ENCODE data around the gene FBXO5. TPM values are rescaled to one million over a fixed set of nuclear protein-coding genes. Genes with fewer than 3 reads are reported as not detected.

The FBXO5 gene
- total and polyA plus RNA-seq, 2 experiments from 2014 or later, result 49.6 to 51.2 TPM

GRCh38 chr6:152952045-152952444 is 30.8 kb downstream of the FBXO5 start:
- Histone ChIP-seq H3K79me2 (replicated peaks; ENCODE audit: insufficient read depth) (no peaks in the 10 kb centered on the region), H3K9me2 (ENCODE audit: insufficient read depth) (no peaks in the 10 kb centered on the region), H3K4me2 (peak overlapping the region; percentile 60), H3K4me1 (ENCODE audit: insufficient read depth) (peaks cover 19% of the 10 kb centered on the region), H3K27me3 (ENCODE audit: insufficient read depth) (no peaks in the 10 kb centered on the region), H3K27ac (ENCODE audit: low read depth) (no peak overlapping the region), H2AFZ (no peak overlapping the region), H3F3A (replicated peaks; ENCODE audit: low read depth) (no peaks in the 10 kb centered on the region), H3K4me3 (0 out of 2 replicates have a peak overlapping the region, but pooled peaks have one; percentile 14), H4K20me1 (replicated peaks; ENCODE audit: insufficient read depth) (no peaks in the 10 kb centered on the region), H3K36me3 (ENCODE audit: insufficient read depth) (no peaks in the 10 kb centered on the region)
- no peaks in the 10 kb centered on the region for H3K9me3 Mint-ChIP-seq
- DNase-seq (ENCODE audit: low spot score) (peak; percentile 33), ATAC-seq (no peak)
- H3K27me3 Mint-ChIP-seq (ENCODE audit: insufficient read depth, low read depth, poor library complexity), result no peaks in the 10 kb centered on the region
- TF ChIP-seq CREB1 (CRISPR knock-in tag; IDR thresholded peaks at IDR 0.05; ENCODE audit: low read depth) (no peak), ETS1 (IDR thresholded peaks at IDR 0.05) (no peak), JUNB (IDR thresholded peaks at IDR 0.05; ENCODE audit: unreplicated experiment) (no peak), EZH2phosphoT487 (IDR thresholded peaks at IDR 0.05; ENCODE audit: unreplicated experiment) (no peak), NANOG (IDR thresholded peaks at IDR 0.05; ENCODE audit: borderline replicate concordance) (peak; percentile 40; the same call in 1 of the 2 replicates), ZNF331 (CRISPR knock-in tag; IDR thresholded peaks at IDR 0.05; ENCODE audit: low read depth) (no peak), POLR2AphosphoS5 (IDR thresholded peaks at IDR 0.05; ENCODE audit: low read depth) (no peak), STAT1 (IDR thresholded peaks at IDR 0.05; ENCODE audit: unreplicated experiment) (no peak)
- TF ChIP-seq, protein P1, sequence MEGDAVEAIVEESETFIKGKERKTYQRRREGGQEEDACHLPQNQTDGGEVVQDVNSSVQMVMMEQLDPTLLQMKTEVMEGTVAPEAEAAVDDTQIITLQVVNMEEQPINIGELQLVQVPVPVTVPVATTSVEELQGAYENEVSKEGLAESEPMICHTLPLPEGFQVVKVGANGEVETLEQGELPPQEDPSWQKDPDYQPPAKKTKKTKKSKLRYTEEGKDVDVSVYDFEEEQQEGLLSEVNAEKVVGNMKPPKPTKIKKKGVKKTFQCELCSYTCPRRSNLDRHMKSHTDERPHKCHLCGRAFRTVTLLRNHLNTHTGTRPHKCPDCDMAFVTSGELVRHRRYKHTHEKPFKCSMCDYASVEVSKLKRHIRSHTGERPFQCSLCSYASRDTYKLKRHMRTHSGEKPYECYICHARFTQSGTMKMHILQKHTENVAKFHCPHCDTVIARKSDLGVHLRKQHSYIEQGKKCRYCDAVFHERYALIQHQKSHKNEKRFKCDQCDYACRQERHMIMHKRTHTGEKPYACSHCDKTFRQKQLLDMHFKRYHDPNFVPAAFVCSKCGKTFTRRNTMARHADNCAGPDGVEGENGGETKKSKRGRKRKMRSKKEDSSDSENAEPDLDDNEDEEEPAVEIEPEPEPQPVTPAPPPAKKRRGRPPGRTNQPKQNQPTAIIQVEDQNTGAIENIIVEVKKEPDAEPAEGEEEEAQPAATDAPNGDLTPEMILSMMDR (conservative IDR thresholded peaks at IDR 0.05; ENCODE audit: low read depth in 2 of 2), result no peak
- TF ChIP-seq, protein P2, sequence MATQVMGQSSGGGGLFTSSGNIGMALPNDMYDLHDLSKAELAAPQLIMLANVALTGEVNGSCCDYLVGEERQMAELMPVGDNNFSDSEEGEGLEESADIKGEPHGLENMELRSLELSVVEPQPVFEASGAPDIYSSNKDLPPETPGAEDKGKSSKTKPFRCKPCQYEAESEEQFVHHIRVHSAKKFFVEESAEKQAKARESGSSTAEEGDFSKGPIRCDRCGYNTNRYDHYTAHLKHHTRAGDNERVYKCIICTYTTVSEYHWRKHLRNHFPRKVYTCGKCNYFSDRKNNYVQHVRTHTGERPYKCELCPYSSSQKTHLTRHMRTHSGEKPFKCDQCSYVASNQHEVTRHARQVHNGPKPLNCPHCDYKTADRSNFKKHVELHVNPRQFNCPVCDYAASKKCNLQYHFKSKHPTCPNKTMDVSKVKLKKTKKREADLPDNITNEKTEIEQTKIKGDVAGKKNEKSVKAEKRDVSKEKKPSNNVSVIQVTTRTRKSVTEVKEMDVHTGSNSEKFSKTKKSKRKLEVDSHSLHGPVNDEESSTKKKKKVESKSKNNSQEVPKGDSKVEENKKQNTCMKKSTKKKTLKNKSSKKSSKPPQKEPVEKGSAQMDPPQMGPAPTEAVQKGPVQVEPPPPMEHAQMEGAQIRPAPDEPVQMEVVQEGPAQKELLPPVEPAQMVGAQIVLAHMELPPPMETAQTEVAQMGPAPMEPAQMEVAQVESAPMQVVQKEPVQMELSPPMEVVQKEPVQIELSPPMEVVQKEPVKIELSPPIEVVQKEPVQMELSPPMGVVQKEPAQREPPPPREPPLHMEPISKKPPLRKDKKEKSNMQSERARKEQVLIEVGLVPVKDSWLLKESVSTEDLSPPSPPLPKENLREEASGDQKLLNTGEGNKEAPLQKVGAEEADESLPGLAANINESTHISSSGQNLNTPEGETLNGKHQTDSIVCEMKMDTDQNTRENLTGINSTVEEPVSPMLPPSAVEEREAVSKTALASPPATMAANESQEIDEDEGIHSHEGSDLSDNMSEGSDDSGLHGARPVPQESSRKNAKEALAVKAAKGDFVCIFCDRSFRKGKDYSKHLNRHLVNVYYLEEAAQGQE (IDR thresholded peaks at IDR 0.05; ENCODE audit: unreplicated experiment), result no peak
- TF ChIP-seq, protein P3, sequence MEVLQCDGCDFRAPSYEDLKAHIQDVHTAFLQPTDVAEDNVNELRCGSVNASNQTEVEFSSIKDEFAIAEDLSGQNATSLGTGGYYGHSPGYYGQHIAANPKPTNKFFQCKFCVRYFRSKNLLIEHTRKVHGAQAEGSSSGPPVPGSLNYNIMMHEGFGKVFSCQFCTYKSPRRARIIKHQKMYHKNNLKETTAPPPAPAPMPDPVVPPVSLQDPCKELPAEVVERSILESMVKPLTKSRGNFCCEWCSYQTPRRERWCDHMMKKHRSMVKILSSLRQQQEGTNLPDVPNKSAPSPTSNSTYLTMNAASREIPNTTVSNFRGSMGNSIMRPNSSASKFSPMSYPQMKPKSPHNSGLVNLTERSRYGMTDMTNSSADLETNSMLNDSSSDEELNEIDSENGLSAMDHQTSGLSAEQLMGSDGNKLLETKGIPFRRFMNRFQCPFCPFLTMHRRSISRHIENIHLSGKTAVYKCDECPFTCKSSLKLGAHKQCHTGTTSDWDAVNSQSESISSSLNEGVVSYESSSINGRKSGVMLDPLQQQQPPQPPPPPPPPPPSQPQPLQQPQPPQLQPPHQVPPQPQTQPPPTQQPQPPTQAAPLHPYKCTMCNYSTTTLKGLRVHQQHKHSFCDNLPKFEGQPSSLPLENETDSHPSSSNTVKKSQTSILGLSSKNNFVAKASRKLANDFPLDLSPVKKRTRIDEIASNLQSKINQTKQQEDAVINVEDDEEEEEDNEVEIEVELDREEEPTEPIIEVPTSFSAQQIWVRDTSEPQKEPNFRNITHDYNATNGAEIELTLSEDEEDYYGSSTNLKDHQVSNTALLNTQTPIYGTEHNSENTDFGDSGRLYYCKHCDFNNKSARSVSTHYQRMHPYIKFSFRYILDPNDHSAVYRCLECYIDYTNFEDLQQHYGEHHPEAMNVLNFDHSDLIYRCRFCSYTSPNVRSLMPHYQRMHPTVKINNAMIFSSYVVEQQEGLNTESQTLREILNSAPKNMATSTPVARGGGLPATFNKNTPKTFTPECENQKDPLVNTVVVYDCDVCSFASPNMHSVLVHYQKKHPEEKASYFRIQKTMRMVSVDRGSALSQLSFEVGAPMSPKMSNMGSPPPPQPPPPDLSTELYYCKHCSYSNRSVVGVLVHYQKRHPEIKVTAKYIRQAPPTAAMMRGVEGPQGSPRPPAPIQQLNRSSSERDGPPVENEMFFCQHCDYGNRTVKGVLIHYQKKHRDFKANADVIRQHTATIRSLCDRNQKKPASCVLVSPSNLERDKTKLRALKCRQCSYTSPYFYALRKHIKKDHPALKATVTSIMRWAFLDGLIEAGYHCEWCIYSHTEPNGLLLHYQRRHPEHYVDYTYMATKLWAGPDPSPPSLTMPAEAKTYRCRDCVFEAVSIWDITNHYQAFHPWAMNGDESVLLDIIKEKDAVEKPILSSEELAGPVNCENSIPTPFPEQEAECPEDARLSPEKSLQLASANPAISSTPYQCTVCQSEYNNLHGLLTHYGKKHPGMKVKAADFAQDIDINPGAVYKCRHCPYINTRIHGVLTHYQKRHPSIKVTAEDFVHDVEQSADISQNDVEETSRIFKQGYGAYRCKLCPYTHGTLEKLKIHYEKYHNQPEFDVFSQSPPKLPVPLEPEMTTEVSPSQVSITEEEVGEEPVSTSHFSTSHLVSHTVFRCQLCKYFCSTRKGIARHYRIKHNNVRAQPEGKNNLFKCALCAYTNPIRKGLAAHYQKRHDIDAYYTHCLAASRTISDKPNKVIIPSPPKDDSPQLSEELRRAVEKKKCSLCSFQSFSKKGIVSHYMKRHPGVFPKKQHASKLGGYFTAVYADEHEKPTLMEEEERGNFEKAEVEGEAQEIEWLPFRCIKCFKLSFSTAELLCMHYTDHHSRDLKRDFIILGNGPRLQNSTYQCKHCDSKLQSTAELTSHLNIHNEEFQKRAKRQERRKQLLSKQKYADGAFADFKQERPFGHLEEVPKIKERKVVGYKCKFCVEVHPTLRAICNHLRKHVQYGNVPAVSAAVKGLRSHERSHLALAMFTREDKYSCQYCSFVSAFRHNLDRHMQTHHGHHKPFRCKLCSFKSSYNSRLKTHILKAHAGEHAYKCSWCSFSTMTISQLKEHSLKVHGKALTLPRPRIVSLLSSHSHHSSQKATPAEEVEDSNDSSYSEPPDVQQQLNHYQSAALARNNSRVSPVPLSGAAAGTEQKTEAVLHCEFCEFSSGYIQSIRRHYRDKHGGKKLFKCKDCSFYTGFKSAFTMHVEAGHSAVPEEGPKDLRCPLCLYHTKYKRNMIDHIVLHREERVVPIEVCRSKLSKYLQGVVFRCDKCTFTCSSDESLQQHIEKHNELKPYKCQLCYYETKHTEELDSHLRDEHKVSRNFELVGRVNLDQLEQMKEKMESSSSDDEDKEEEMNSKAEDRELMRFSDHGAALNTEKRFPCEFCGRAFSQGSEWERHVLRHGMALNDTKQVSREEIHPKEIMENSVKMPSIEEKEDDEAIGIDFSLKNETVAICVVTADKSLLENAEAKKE (CRISPR knock-in tag; IDR thresholded peaks at IDR 0.05), result peak; percentile 63
- H3K36me3 Mint-ChIP-seq (ENCODE audit: low read depth), result no peaks in the 10 kb centered on the region
- peaks cover 23% of the 10 kb centered on the region for H3K4me1 Mint-ChIP-seq
- peak overlapping the region; percentile 40; the same call in 2 of the 3 replicates for H3K4me3 Mint-ChIP-seq
- H3K27ac Mint-ChIP-seq, result no peak overlapping the region
